ENCODE data around the gene NME1. TPM values are rescaled to one million over a fixed set of nuclear protein-coding genes. Genes with fewer than 3 reads are reported as not detected.

NME1 gene
- polyA plus RNA-seq, 1 donor (not counting 4 experiments of a cell fraction or from before 2014, with no cell fraction given): 381 TPM

- no peak for FAIRE-seq
- H3K27ac ChIP-seq (ENCODE audit: control insufficient read depth, insufficient read depth, low read length): no peak overlapping the region
- dilution Hi-C loops (cut with MboI; ENCODE audit: extremely low pct_ligation_motif_present, low sequenced_read_pairs): no loop called here
Observed at GRCh38 chr17:51132964-51133319, 20.4 kb upstream of the NME1 start.

DNA sequence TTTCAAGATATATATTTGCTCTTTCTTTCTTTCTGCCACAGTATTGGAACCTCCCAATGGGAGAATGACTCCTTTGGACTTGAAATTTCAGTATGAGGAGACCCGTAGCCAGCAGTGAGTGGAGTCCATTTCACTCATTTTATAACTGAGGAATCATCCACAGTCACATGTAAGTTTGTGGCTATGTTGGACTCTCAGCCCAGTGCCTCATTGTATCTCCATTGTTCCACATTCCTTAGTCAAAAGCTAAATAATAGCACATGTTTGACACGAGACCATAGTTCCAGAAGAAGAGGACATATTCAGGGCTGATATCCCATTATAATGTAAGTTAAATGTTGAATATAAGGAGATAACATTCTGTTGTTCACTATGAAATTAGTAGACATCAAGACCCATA, 20.0 kb upstream of the NME1 start:
- no peak for FAIRE-seq
- Histone ChIP-seq H3K27me3 (ENCODE audit: control insufficient read depth, extremely low read depth, insufficient read depth, low read length) (no peaks in the 10 kb centered on the region), H3K4me1 (ENCODE audit: control insufficient read depth, extremely low read depth, insufficient read depth, low read length) (no peaks in the 10 kb centered on the region), H3K9me3 (ENCODE audit: control insufficient read depth, low read depth, low read length) (no peaks in the 10 kb centered on the region), H3K36me3 (ENCODE audit: control insufficient read depth in 2 of 2, extremely low read depth in 1 of 2, insufficient read depth in 2 of 2, low read length in 2 of 2) (no peaks in the 10 kb centered on the region), H3K9ac (ENCODE audit: control insufficient read depth, extremely low read depth, insufficient read depth, low read length) (no peak overlapping the region), H3K27ac (ENCODE audit: control insufficient read depth, insufficient read depth, low read length) (no peak overlapping the region), H3K4me3 (ENCODE audit: control insufficient read depth in 2 of 3, extremely low read depth in 1 of 3, insufficient read depth in 2 of 3, low read depth in 1 of 3, low read length in 3 of 3) (no peak overlapping the region), H2AFZ (ENCODE audit: control insufficient read depth, low read length) (no peak overlapping the region), H4K20me1 (ENCODE audit: control insufficient read depth, extremely low read depth, insufficient read depth, low read length) (no peaks in the 10 kb centered on the region), H3K9me1 (ENCODE audit: control insufficient read depth, extremely low read depth, insufficient read depth, low read length) (no peaks in the 10 kb centered on the region), H3K4me2 (ENCODE audit: control insufficient read depth, extremely low read depth, insufficient read depth, low read depth, low read length) (no peak overlapping the region), H3K79me2 (ENCODE audit: control insufficient read depth, insufficient read depth, low read length) (no peaks in the 10 kb centered on the region)
- DNase-seq (ENCODE audit: low read depth, low spot score): no peak
- dilution Hi-C loops (cut with MboI; ENCODE audit: extremely low pct_ligation_motif_present, low sequenced_read_pairs): no loop called here
- TF ChIP-seq EZH2 (IDR thresholded peaks at IDR 0.05; ENCODE audit: low read length): no peak
- TF ChIP-seq, protein P1, sequence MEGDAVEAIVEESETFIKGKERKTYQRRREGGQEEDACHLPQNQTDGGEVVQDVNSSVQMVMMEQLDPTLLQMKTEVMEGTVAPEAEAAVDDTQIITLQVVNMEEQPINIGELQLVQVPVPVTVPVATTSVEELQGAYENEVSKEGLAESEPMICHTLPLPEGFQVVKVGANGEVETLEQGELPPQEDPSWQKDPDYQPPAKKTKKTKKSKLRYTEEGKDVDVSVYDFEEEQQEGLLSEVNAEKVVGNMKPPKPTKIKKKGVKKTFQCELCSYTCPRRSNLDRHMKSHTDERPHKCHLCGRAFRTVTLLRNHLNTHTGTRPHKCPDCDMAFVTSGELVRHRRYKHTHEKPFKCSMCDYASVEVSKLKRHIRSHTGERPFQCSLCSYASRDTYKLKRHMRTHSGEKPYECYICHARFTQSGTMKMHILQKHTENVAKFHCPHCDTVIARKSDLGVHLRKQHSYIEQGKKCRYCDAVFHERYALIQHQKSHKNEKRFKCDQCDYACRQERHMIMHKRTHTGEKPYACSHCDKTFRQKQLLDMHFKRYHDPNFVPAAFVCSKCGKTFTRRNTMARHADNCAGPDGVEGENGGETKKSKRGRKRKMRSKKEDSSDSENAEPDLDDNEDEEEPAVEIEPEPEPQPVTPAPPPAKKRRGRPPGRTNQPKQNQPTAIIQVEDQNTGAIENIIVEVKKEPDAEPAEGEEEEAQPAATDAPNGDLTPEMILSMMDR (optimal IDR thresholded peaks at IDR 0.05 in 1 of 3, IDR thresholded peaks at IDR 0.05 in 1 of 3, conservative IDR thresholded peaks at IDR 0.05 in 1 of 3; ENCODE audit: extremely low read depth in 1 of 3, insufficient read depth in 2 of 3, low read length in 3 of 3): no peak

More at GRCh38 chr17:51132964-51133319, 20.4 kb upstream of the NME1 start:
- H4K20me1 ChIP-seq (ENCODE audit: control insufficient read depth, extremely low read depth, insufficient read depth, low read length): no peaks in the 10 kb centered on the region
- H2AFZ ChIP-seq (ENCODE audit: control insufficient read depth, low read length): no peak overlapping the region
- no peak for TF ChIP-seq EZH2 (IDR thresholded peaks at IDR 0.05; ENCODE audit: low read length)
- TF ChIP-seq, protein P1 (optimal IDR thresholded peaks at IDR 0.05 in 1 of 3, IDR thresholded peaks at IDR 0.05 in 1 of 3, conservative IDR thresholded peaks at IDR 0.05 in 1 of 3; ENCODE audit: extremely low read depth in 1 of 3, insufficient read depth in 2 of 3, low read length in 3 of 3): no peak
- no peak for DNase-seq (ENCODE audit: low read depth, low spot score)
- H3K9me1 ChIP-seq (ENCODE audit: control insufficient read depth, extremely low read depth, insufficient read depth, low read length): no peaks in the 10 kb centered on the region
- no peak overlapping the region for H3K9ac ChIP-seq (ENCODE audit: control insufficient read depth, extremely low read depth, insufficient read depth, low read length)
- no peaks in the 10 kb centered on the region for H3K9me3 ChIP-seq (ENCODE audit: control insufficient read depth, low read depth, low read length)
- no peak overlapping the region for H3K4me2 ChIP-seq (ENCODE audit: control insufficient read depth, extremely low read depth, insufficient read depth, low read depth, low read length)
- H3K27me3 ChIP-seq (ENCODE audit: control insufficient read depth, extremely low read depth, insufficient read depth, low read length): no peaks in the 10 kb centered on the region
- no peaks in the 10 kb centered on the region for H3K36me3 ChIP-seq (ENCODE audit: control insufficient read depth in 2 of 2, extremely low read depth in 1 of 2, insufficient read depth in 2 of 2, low read length in 2 of 2)
- no peaks in the 10 kb centered on the region for H3K4me1 ChIP-seq (ENCODE audit: control insufficient read depth, extremely low read depth, insufficient read depth, low read length)
- H3K4me3 ChIP-seq (ENCODE audit: control insufficient read depth in 2 of 3, extremely low read depth in 1 of 3, insufficient read depth in 2 of 3, low read depth in 1 of 3, low read length in 3 of 3): no peak overlapping the region
- H3K79me2 ChIP-seq (ENCODE audit: control insufficient read depth, insufficient read depth, low read length): no peaks in the 10 kb centered on the region

Data from keratinocyte (primary cell).